HG03432 (cell line): ENCODE measurements around the gene SIPA1.
"Not testable (repeated sequence)": the region's sequence is repeated elsewhere in the genome, so short reads cannot be mapped to it uniquely, and the experiment has no call there.

Experiments used
- ATAC-seq: cut with Tn5 transposase; IDR thresholded peaks from one replicate; pipeline ENCODE4 v1.9.1; 2021; ENCODE audit warnings: mild to moderate bottlenecking, moderate library complexity; ENCODE audit not compliant: unreplicated experiment

SIPA1 gene

GRCh38 chr11:65654375-65655349, 16.8 kb downstream of the SIPA1 start:
- no peak for ATAC-seq

DNA sequence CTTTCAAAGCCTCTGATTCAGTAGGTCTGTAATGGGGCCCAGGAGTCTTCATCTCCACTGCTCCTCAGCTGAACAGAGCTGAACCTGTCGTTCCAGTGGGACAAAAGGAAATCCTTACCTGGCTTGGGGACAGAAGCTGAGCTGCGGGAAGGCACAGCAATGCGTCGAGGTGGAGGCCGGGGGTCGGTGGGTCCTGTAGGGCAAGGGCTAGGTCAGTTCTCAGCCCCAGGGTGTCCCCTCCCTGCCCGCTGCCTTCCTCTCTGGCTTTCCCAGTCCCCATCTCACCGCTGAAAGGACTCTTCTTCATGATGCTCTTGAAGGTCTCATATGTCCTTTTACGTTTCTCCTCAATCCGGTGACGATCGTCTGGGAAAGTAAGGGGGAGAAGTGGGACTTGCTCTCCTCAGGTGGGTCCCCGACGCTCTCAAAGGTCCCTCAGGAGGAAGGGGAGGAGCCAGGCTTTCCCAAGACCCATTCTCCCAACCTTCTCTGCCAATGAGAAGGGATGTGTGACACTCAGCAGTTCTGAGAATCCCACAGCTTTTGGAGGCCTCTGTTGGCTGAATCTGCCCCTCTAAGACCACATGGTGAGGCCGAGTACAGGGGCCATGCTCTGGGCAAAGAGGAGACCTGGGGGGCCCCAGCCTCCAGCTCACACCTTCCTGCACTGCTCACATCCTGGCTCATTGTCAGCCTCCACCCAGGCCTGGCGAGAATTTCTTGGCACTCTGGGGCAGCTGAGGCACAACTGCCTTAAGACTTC, 17.9 kb downstream of the SIPA1 start:
- ATAC-seq: no peak

DNA sequence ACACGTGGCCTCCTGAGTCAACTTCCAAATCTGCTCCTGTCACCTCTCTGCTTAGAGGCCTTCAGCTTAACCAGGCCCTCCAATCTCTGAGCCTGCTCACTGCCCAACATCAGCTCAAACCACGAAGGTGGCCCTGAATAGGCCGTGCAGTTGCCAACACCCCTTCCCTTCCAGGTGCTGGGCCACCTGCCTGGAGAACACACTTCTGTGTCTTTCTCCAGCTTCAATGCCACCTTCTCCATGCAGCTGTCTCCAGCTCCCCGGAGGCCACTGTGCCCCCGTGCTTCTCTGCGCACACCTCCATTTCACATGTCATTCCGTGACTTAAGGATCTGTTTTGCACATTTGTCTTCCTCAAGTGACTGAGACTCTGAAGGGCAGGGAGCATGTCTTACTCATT, 19.5 kb downstream of the SIPA1 start:
- ATAC-seq: no peak

DNA sequence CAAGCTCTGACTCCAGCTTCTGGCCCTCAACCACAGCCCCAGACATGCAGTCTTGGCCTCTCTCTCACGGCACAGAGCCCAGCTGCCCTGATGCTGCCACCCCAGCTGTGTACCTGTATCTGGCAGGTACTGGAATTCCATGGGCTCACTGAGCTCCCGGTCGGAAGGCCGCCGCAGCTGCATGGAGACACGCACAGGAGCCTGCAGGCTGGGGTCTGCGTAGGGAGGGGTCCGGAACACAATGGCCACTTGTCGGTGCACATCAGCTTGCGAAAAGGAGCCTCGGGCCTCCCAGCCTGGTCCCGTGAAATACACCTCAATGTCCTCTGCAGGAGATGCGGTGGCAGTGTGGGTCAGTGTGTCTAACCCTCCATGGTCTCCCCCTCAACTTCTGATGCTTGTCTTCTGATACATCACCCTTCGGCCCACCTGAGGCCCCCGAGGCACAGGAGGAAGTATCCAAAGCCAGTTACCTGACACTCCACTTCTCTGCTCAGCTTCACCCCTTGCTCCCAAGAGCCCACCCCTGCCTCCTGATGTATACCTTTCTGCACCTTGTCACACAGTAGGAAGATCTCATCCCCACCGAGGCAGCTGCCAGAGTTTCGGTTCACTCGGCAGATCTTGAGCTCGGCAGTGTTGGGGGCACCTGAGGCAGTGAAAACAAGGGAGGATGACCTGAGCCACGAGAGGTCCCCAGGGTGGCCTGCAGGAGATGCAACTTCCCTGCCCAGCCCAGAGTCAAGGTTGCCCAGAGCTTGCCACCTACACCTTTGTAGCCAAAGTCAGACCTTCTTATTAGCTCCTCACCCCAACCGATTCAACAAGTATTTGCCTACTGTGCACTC, 20.5 kb downstream of the SIPA1 start:
- no peak for ATAC-seq

GRCh38 chr11:65660038-65660437, 22.1 kb downstream of the SIPA1 start:
- no peak for ATAC-seq

GRCh38 chr11:65660908-65661307, 23.0 kb downstream of the SIPA1 start:
- ATAC-seq: not testable (repeated sequence)

DNA sequence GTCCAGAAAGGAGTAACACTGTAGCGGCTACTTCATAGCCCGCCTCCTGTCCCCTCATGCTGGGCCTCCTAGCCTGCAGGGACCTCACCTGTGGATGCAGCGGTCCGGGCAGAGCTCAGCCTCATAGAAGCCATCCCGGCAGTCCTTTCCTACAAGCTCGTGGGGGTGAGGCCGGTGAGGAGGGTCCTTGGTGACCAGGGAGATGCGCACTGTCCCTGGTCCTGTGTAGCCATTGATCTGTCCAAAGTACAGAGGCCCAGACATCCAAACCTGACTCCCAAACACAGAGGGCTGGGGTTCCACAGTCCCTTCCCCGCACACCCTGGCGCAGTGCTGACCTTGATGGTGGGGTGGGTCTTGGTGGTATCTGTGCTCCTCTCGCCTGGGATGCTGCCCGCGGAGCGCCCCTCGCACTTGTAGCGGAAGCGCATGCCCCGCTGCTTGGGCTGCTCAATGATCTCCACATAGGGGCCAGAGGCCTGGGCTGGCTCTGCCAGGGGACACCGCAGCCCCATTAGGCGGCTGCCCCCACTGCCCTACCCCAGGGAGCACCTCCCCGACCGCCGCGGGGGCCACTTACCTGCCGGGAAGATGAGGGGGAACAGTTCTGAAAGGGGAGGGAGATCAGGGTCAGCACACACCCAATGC, 23.8 kb downstream of the SIPA1 start:
- no peak for ATAC-seq

DNA sequence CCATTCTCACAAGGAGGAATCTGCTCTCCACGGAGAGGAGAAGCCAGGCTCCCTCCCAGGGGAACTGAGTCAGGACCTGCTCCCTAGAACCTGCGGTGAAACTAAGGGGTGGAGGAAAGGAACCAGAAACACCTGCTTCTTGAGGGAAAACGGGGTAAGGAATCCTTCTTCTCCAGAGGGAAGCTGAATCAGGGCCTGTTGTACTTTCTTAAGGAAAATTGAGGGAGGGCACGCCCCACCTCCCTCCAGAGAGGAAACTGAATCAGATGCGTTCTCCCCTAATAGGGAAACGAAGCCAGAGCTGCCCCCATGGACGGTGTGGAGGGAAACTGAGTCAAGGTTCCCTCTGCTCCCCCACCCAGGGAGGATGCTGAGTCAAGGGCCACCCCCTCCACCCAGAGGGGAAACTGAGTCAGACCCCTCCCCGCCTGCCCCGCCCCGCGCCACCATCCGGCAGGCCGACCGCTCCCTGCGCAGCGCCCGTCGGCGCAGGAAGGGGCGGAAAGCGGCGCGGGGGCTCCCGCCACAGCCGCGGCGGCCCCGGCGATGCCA, 24.4 kb downstream of the SIPA1 start:
- ATAC-seq: no peak

GRCh38 chr11:65662799-65663638, 25.1 kb downstream of the SIPA1 start, which contains the start of gene RELA:
RELA (minus strand) TSS chr11:65662916; CDS start chr11:65662832, 84 bp downstream.
- ATAC-seq: peak; percentile 87

DNA sequence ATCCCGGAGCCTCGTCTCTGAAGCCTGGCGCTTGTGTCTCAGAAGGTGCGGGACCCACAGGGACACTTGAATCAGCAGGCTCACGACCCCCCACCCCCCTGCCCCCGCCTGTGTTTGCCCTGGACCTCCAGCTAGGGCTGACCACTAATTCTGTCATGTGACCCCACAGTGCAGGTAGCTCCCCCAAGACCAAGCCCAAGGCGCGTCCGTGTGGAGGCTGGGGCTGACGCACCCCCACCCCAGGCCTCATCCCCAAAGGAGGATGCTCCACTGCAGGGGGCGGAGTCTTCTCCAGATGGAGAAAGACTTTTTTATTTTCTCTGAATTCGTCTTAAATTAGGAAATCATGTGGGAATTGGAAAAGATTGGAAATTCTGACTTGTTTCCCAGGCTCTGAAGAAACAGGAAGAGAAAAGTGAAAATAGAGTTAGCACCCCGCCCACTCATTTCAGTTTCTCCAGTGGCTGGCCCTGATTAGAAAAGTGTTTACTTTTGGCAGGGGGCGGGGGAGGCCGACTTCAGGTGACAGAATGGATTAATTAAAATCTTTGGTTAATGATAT, 25.8 kb downstream of the SIPA1 start:
- ATAC-seq: peak; percentile 13

DNA sequence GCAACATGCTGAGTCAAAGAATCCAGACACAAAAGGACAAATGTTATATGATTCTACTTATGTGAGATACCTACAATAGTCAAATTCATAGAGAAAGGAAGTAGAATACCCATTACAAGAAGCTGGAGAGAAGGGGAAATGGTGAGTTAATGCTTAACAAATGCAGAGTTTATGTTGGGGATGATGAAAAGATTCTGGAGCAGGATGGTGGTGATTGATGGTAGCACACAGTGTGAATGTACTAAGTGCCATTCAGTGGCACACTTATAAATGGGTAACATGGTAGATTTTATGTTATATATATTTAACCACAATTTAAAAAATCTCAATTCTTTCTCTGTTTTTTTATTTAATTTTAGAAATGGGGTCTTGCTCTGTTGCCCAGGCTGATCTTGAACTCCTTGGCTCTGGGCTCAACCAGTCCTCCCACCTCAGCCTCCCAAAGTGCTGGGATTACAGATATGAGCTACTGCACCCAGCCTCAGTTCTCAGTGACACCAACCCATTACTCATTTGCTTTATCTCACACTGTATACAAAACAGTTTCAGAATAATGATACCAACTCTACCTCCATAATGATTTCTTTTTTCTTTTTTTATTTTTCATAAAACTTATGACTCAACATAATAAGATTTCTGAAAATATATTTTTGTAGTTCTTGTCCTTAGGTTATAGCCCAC, 34.4 kb downstream of the SIPA1 start:
- ATAC-seq: no peak

- no peak for ATAC-seq
These were observed 35.1 kb downstream of the SIPA1 start for GRCh38 chr11:65672982-65673381.

DNA sequence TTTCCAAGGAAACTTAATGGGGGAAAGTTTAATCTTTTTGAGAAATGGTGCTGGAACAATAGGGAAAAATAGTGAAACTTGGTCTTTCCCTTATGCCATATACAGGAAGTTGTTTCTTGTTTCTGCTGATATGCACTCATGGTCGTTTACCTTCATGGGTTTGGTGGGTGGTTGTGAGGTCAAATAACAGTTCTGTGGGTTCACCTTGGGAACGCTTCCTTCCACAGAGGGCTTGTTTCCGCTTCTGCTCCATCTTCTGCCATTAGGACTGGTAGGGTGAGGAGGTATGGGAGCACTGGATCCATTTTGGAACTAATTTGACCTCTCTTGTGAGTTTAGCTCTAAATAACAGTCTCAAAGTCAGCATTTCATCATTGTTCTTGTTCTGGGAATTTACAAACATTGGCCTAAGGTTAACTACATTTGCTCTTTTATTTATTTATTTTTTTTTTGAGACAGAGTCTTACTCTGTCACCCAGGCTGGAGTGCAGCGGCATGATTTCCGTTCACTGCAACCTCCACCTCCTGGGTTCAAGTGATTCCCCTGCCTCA, 42.4 kb downstream of the SIPA1 start:
- no peak for ATAC-seq

DNA sequence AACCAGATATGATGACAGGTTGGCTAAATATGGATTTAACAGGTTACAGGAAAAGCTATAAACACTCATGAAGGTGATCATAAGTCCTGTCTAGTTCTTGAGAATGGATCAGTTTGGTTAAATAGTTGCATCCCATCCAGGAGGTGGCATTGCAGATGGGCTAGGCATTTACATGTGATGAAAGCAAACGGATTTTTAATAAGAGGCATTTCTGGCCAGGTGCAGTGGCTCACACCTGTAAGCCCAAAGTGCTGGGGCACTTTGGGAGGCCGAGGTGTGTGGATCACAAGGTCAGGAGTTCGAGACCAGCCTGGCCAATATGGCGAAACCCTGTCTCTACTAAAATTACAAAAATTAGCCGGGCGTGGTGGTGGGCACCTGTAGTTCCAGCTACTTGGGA, 45.6 kb downstream of the SIPA1 start:
- not testable (repeated sequence) for ATAC-seq

DNA sequence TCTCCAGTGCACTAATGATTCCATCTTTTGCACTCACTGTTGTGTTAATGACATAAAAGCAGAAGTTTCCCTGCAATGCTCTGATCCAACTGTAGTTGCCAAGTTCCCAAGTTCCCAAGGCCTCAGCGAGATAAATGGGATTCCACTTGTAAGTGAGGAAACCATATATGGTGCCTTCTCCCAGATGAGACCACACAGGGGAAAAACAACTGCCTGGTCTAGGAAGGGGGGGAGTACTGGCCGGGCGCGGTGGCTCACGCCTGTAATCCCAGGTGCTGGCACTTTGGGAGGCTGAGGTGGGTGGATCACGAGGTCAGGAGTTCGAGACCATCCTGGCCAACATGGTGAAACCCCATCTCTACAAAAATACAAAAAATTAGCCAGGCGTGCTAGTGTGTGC, 48.1 kb downstream of the SIPA1 start:
- ATAC-seq: no peak

DNA sequence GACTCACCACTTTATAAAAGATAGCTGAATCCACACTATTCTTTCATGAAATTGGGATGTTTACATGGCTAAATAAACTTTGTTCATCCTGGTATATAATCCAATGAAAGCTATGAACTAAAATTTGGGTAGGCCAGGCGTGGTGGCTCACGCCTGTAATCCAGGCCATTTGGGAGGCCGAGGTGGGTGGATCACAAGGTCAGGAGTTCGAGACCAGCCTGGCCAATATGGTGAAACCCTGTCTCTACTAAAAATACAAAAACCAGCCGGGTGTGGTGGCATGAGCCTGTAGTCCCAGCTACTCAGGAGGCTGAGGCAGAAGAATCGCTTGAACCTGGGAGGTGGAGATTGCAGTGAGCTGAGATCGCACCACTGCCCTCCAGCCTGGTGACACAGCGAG, 53.9 kb downstream of the SIPA1 start:
- not testable (repeated sequence) for ATAC-seq

DNA sequence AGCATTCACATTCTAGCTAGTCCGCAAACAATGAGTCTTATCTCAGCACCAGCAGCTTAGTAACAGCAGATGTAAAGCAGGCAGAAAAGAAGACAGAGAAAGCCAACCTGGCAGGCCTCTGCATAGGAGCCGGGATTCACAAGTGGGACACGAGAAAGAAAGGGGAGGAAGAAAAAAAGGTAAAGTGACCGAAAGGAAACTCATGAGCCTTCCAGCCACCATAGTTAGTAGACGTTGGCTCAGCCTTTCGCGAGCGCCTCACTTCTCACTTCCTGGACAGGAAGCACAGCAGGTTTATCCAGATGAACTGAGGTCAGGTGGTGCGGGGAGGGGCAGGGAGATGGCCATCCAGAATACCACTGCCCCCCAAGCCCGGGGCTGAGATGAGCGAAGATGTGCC, 54.5 kb downstream of the SIPA1 start:
- ATAC-seq: no peak
